ENCODE data around the gene NCEH1. TPM values are rescaled to one million over a fixed set of nuclear protein-coding genes. Genes with fewer than 3 reads are reported as not detected.

NCEH1 gene
- total RNA-seq, 2 donors from 2014 or later = 6.1 to 8.7 TPM

- no peaks in the 10 kb centered on the region for H3K9me3 Mint-ChIP-seq
- peaks cover 0 to 7% of the 10 kb centered on the region in 2 donors for H3K36me3 Mint-ChIP-seq (ENCODE audit: insufficient read depth in 2 of 2)
- H3K27me3 Mint-ChIP-seq (ENCODE audit: low read depth) = no peaks in the 10 kb centered on the region
- H3K4me1 Mint-ChIP-seq (ENCODE audit: low read depth) = peaks cover 96% of the 10 kb centered on the region
- DNase-seq (no peak), ATAC-seq (replicated peaks in 1 of 2) (no peak)
- peak overlapping the region in 1 of 2 donors; percentile 92 for H3K4me3 Mint-ChIP-seq
- no peak overlapping the region for H3K27ac Mint-ChIP-seq
These were observed 128.2 kb downstream of the NCEH1 start for GRCh38 chr3:172582712-172583111.

DNA sequence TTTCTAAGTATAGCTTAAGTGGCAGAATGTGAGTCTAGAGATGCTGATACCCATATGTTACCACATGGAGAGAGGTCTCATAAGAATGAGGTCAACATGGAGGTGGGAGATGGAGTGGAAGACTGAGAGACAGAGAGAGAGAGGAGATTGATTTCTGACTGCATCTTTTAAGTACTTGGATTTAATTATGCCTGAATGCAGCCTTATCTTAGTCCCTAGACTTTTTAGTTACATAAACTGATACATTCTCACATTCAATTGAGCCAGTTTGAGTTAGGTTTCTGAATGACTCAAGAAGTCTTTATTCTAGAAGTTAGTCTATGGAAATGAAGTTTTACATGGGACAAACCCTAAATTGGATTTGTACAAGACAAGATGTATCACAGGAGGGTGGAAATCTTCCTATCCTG lies 129.1 kb downstream of the NCEH1 start:
- no peak for DNase-seq
- Mint-ChIP-seq H3K4me1 (ENCODE audit: low read depth) (peaks cover 98% of the 10 kb centered on the region), H3K9me3 (peaks cover 0 to 4% of the 10 kb centered on the region in 2 donors), H3K36me3 (ENCODE audit: insufficient read depth in 2 of 2) (peaks cover 2 to 14% of the 10 kb centered on the region in 2 donors), H3K27me3 (ENCODE audit: low read depth) (no peaks in the 10 kb centered on the region), H3K27ac (peak overlapping the region; percentile 75), H3K4me3 (peak overlapping the region; percentile 62 to 92)
- peak; percentile 76 to 81 for ATAC-seq (replicated peaks in 1 of 2)

DNA sequence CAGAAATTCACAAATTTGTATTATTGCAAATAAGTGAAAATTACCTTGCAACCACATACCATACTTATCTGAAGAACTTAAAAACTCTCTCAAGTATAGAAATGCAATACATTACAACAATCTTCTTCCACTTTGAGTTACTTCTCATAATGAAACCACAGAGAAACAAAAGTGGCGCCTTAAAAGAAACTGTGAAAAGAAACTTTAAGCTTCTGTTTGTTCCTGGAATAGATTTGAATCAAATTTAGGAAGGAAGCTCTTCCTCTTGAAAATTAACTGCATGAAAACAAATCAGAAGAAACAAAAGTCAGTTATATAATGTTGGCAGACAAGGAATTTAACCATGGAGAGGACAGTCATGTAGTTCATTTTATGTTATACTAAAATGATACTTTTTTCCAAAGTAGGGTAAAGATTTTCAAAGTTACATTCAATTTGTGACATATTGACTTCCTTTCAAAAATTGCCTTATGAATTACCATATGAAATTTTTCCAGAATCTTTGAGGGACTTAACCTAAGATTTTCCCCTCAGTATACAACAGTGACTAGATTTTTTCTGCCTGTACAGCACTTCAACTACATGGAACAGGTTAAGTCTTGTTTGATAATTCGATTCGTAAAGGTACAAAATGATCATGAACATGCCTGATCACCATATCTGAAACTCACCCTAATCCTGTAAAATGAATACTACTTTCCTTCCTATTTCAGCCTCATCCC lies 130.0 kb downstream of the NCEH1 start:
- Mint-ChIP-seq H3K36me3 (ENCODE audit: insufficient read depth in 2 of 2) (peaks cover 2 to 14% of the 10 kb centered on the region in 2 donors), H3K27me3 (ENCODE audit: low read depth) (no peaks in the 10 kb centered on the region), H3K27ac (peak overlapping the region; percentile 75), H3K9me3 (peaks cover 0 to 4% of the 10 kb centered on the region in 2 donors), H3K4me1 (ENCODE audit: low read depth) (peaks cover 93% of the 10 kb centered on the region), H3K4me3 (peak overlapping the region; percentile 62 to 92)
- peak; percentile 56 to 58 for ATAC-seq (replicated peaks in 1 of 2)
- DNase-seq = no peak

Other genes with a start within 250 kb of the NCEH1 start
- 10 to 100 TPM; 30.3 to 44.0 TPM for gene TNFSF10, start 187.6 kb downstream of the NCEH1 start, total RNA-seq
- gene ECT2, start 39.7 kb upstream of the NCEH1 start, total RNA-seq = 10 to 100 TPM; 46.3 to 58.6 TPM